Measurements from ENCODE around the gene LRRN1. TPM values are rescaled to one million over a fixed set of nuclear protein-coding genes. Genes with fewer than 3 reads are reported as not detected.
"Not testable (repeated sequence)": the region's sequence is repeated elsewhere in the genome, so short reads cannot be mapped to it uniquely, and the experiment has no call there.

Gene LRRN1
- total RNA-seq, 2 experiments from 2014 or later = 0.21 to 0.26 TPM

DNA sequence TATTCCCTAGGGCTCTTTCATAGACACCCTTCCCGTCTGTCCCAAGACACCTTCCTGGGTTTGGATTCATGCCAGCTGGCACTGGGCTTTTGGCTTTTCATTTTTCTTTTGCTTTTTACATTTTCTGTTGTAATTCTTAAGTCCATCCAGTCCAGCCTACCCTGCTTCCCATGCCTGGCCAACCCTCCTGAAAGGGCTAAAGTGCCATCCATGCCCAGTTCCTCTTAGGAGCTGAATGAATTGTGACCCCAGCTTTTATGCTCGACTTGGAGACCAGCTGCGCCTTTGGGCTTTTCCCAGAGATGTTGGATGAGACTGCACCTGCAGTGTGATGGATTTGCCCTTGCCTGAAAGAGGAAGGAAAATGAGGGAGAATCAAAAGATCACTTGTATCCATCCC is 25.8 kb downstream of the LRRN1 start:
- no peaks in the 10 kb centered on the region for H3K36me3 Mint-ChIP-seq
- no peaks in the 10 kb centered on the region for H3K27me3 Mint-ChIP-seq
- CTCF ChIA-PET = interaction anchor here (1.6 kb wide), 1 partner anchor 173 kb away, joined by 3 read pairs; no protein-coding TSS in a partner anchor
- ATAC-seq (no peak), DNase-seq (no peak)
- H3K27ac Mint-ChIP-seq = no peak overlapping the region
- no peaks in the 10 kb centered on the region for H3K9me3 Mint-ChIP-seq (ENCODE audit: low read depth)
- H3K4me1 Mint-ChIP-seq = no peaks in the 10 kb centered on the region
- H3K4me3 Mint-ChIP-seq = no peak overlapping the region

DNA sequence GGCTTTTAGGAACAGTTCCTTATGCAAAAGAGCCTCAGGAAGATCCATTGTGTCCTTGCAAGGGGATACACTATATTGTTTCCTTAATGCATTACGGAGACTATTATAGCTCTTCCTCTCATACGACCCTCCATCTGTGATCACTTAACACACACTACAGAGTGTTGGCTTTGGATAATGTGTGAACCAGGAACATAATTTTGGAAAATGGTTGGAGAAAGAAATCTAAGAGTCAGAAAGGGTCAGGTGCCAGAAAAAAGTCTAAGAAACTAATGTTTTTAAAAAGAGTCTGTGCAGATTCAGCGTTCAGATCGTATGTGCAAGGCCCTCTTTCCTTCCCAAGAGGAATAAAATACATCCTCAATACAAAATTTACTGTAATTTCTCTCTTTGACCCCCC is 27.3 kb downstream of the LRRN1 start:
- H3K27ac Mint-ChIP-seq = no peak overlapping the region
- DNase-seq (no peak), ATAC-seq (no peak)
- CTCF ChIA-PET = no interaction called here
- no peaks in the 10 kb centered on the region for H3K36me3 Mint-ChIP-seq
- H3K27me3 Mint-ChIP-seq = no peaks in the 10 kb centered on the region
- no peaks in the 10 kb centered on the region for H3K4me1 Mint-ChIP-seq
- H3K9me3 Mint-ChIP-seq (ENCODE audit: low read depth) = peaks cover 2% of the 10 kb centered on the region
- H3K4me3 Mint-ChIP-seq = no peak overlapping the region

DNA sequence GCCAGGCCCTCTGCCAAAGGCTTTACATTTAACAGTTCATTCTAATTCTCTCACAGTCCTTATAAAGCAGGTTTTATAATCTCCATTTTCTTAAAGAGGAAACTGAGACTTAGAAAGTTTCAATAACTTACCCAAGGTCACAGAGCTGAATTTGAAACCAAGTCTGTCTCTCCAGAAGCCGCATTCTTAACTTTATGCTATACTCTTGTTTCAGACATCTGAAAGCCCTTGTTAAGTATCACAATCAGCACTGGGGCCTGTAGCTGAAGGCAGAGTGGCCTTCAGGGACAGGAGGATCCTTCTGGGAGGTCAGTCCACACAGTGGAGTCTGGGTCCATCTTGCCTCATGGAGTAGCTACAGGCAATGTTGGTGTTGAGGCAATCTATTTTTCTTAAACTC is 27.9 kb downstream of the LRRN1 start:
- no peaks in the 10 kb centered on the region for H3K4me1 Mint-ChIP-seq
- H3K36me3 Mint-ChIP-seq = no peaks in the 10 kb centered on the region
- no peaks in the 10 kb centered on the region for H3K27me3 Mint-ChIP-seq
- CTCF ChIA-PET = interaction anchor here (0.9 kb wide), 1 partner anchor 445 kb away, joined by 3 read pairs; no protein-coding TSS in a partner anchor
- DNase-seq (no peak), ATAC-seq (no peak)
- no peak overlapping the region for H3K4me3 Mint-ChIP-seq
- no peak overlapping the region for H3K27ac Mint-ChIP-seq
- peaks cover 2% of the 10 kb centered on the region for H3K9me3 Mint-ChIP-seq (ENCODE audit: low read depth)

- CTCF ChIA-PET; H3K4me3 Mint-ChIP-seq; DNase-seq; H3K27ac Mint-ChIP-seq; H3K27me3 Mint-ChIP-seq; ATAC-seq; H3K36me3 Mint-ChIP-seq; H3K4me1 Mint-ChIP-seq; H3K9me3 Mint-ChIP-seq (ENCODE audit: low read depth): not testable (repeated sequence)
Observed at GRCh38 chr3:3828417-3828816, 29.2 kb downstream of the LRRN1 start.

DNA sequence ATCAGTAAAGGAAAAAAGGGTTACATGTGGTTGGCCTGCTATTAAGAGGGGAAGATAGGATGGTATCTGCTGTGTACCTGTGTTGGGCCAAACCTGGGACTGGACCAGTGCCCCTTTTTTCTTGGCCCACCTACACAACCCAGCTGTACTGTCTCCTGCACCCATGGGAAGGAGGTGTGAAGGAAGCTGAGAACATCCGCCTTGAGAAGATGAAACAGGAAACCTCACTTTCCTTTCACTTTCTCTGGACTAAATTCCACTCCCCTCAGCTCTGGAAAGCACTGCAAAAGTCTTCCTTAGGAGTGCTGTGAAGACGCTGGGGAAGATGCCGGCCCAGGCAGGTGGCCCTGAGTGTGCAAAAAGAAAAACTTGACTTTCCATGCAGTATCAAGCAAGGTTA is 37.6 kb downstream of the LRRN1 start:
- H3K27me3 Mint-ChIP-seq = no peaks in the 10 kb centered on the region
- H3K4me1 Mint-ChIP-seq = peaks cover 4% of the 10 kb centered on the region
- DNase-seq = no peak
- no peak for ATAC-seq
- CTCF ChIA-PET = interaction anchor here (0.7 kb wide), 1 partner anchor 27 kb away, joined by 3 read pairs; no protein-coding TSS in a partner anchor
- H3K27ac Mint-ChIP-seq = no peak overlapping the region
- no peaks in the 10 kb centered on the region for H3K36me3 Mint-ChIP-seq
- peaks cover 4% of the 10 kb centered on the region for H3K9me3 Mint-ChIP-seq (ENCODE audit: low read depth)
- no peak overlapping the region for H3K4me3 Mint-ChIP-seq

GRCh38 chr3:3842356-3842755 is 43.1 kb downstream of the LRRN1 start:
- CTCF ChIA-PET = no interaction called here
- DNase-seq = no peak
- no peaks in the 10 kb centered on the region for H3K36me3 Mint-ChIP-seq
- H3K27me3 Mint-ChIP-seq = no peaks in the 10 kb centered on the region
- H3K4me3 Mint-ChIP-seq = no peak overlapping the region
- no peak overlapping the region for H3K27ac Mint-ChIP-seq
- H3K4me1 Mint-ChIP-seq = no peaks in the 10 kb centered on the region
- H3K9me3 Mint-ChIP-seq (ENCODE audit: low read depth) = no peaks in the 10 kb centered on the region
- ATAC-seq = no peak

DNA sequence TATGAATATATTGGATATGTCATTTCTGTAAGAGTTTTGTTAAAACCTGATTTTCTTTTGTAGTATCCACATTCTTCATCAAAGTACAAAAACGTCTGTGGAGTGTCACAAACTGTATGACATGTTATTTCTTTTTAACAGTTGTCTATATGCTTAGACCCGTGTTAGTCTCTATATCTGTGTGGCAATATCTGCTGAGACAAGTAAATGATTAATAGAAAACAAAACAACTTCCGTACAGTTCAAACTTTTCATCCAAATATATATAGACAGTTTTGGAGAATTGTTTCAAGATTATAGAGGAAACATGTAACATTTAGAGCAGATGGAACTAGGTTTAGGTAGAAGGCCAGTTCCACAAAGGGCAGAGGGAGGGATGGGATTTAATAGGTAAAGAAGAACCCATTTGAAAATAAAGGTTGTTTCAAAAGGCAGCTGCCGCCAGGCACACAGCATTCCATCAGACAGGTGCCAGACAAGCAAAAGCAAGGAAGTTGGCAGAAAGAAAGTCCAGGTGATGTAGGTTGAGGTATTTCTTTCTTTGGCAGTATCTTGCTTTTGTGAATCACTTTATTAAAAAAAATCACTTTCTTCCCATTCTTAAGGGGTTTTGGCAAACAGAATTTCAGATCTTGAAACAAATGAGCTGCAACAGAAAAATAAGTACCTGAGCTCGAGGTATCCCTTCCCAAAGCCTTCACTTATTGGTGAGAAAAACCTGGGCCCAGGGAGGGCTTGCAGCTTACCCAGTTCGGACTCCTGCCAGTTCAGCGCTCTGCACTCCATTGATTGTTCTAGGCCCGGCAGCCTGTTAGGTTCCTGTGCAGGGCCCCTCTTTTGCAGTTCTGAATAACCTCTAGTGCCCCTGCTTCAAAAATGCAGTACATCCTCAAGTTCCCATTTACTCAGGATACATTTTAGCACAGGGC is 49.0 kb downstream of the LRRN1 start:
- H3K4me1 Mint-ChIP-seq = no peaks in the 10 kb centered on the region
- no peak overlapping the region for H3K4me3 Mint-ChIP-seq
- CTCF ChIA-PET = no interaction called here
- no peaks in the 10 kb centered on the region for H3K27me3 Mint-ChIP-seq
- no peaks in the 10 kb centered on the region for H3K36me3 Mint-ChIP-seq
- DNase-seq (no peak), ATAC-seq (no peak)
- no peaks in the 10 kb centered on the region for H3K9me3 Mint-ChIP-seq (ENCODE audit: low read depth)
- no peak overlapping the region for H3K27ac Mint-ChIP-seq

- CTCF ChIA-PET = no interaction called here
- Mint-ChIP-seq H3K27ac (no peak overlapping the region), H3K4me3 (no peak overlapping the region), H3K27me3 (no peaks in the 10 kb centered on the region), H3K9me3 (ENCODE audit: low read depth) (no peaks in the 10 kb centered on the region), H3K4me1 (no peaks in the 10 kb centered on the region), H3K36me3 (no peaks in the 10 kb centered on the region)
- DNase-seq (no peak), ATAC-seq (no peak)
Observed at GRCh38 chr3:3848923-3849275, 49.7 kb downstream of the LRRN1 start.

DNA sequence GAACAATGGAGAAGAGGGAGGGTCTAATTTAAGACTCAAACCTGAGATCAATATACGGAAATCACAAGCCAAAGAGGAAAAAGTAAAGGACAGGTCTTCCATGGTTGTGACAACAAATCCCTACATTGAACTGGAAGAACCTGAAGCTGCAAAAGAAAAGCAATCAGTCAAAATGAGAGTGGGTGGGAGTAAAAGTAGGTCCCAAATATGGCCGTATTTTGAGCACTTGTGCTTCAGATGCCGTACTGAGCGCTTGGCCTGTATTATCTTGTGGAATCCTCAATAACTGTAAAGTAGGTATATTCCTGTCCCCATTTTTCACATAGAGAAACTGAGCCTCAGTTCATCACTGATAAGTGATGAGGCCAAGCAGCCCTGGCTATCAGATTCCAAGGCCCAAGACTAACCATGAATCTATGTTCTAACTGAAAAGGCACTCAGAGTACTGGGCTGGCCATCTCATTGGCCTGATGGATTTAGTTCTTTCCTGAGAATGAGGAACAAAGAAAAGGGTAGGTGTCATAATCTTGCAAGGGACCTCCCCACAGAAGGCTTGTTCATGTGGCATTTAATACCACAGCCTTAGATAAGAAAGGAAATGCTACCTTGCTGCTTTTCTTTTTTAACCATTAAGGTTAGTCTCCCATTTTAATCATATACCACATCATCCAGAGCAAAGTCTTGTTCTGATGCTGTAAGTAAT is 52.5 kb downstream of the LRRN1 start:
- DNase-seq = no peak
- H3K27ac Mint-ChIP-seq = no peak overlapping the region
- no peaks in the 10 kb centered on the region for H3K36me3 Mint-ChIP-seq
- H3K9me3 Mint-ChIP-seq (ENCODE audit: low read depth) = no peaks in the 10 kb centered on the region
- H3K4me1 Mint-ChIP-seq = no peaks in the 10 kb centered on the region
- CTCF ChIA-PET = no interaction called here
- no peak overlapping the region for H3K4me3 Mint-ChIP-seq
- no peaks in the 10 kb centered on the region for H3K27me3 Mint-ChIP-seq
- no peak for ATAC-seq

GRCh38 chr3:3853544-3853943 is 54.3 kb downstream of the LRRN1 start:
- no peaks in the 10 kb centered on the region for H3K27me3 Mint-ChIP-seq
- CTCF ChIA-PET = no interaction called here
- no peak for ATAC-seq
- DNase-seq = no peak
- H3K27ac Mint-ChIP-seq = no peak overlapping the region
- H3K36me3 Mint-ChIP-seq = no peaks in the 10 kb centered on the region
- no peaks in the 10 kb centered on the region for H3K9me3 Mint-ChIP-seq (ENCODE audit: low read depth)
- H3K4me1 Mint-ChIP-seq = no peaks in the 10 kb centered on the region
- no peak overlapping the region for H3K4me3 Mint-ChIP-seq

DNA sequence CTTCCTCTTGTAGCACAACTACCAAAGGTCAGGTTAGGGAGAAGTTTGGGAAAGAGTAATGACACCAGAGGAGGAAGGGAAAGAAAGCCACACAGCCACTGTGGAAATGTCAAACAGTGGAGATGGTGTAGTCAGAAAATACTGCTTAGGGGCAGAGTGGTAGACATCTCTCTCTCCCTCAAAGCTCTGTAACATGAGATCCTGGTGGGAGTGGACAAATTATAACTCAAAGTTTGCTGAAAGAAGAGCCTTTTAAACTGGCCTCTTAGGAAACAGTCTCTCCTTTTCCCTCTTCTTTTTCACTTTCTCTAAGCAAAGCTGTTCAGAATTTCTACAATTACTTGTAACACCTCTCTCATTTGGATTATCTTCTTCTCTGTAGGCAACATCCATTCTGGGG is 55.8 kb downstream of the LRRN1 start:
- Mint-ChIP-seq H3K9me3 (ENCODE audit: low read depth) (no peaks in the 10 kb centered on the region), H3K27ac (no peak overlapping the region), H3K27me3 (no peaks in the 10 kb centered on the region), H3K4me1 (no peaks in the 10 kb centered on the region), H3K36me3 (no peaks in the 10 kb centered on the region), H3K4me3 (no peak overlapping the region)
- ATAC-seq = no peak
- CTCF ChIA-PET = no interaction called here
- no peak for DNase-seq

DNA sequence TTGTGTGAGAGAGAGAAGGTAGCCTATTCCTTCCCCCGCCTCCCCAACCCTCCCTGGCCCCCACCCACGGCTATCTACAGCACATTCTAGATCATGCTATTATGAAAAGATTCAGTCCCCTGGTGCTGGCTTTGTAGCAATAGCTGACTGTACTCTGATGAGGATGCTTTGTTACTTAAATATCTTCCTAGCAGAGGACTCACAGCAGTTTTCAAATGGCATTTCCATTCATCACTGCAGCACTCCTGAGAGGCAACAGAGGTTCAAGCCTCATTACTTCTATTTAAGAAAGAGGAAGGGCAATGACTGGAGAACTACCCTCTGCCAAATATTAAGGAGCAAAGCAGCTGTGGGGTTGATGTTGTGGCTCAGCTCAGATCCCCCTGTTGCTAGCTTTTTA is 61.0 kb downstream of the LRRN1 start:
- Mint-ChIP-seq H3K36me3 (no peaks in the 10 kb centered on the region), H3K4me3 (no peak overlapping the region), H3K4me1 (no peaks in the 10 kb centered on the region), H3K9me3 (ENCODE audit: low read depth) (peaks cover 4% of the 10 kb centered on the region), H3K27me3 (no peaks in the 10 kb centered on the region), H3K27ac (no peak overlapping the region)
- no peak for DNase-seq
- CTCF ChIA-PET = no interaction called here
- ATAC-seq = no peak

- H3K36me3 Mint-ChIP-seq = no peaks in the 10 kb centered on the region
- no peaks in the 10 kb centered on the region for H3K27me3 Mint-ChIP-seq
- no peak overlapping the region for H3K4me3 Mint-ChIP-seq
- CTCF ChIA-PET = no interaction called here
- DNase-seq = no peak
- no peak for ATAC-seq
- peaks cover 6% of the 10 kb centered on the region for H3K9me3 Mint-ChIP-seq (ENCODE audit: low read depth)
- H3K4me1 Mint-ChIP-seq = no peaks in the 10 kb centered on the region
- H3K27ac Mint-ChIP-seq = no peak overlapping the region
Observed at GRCh38 chr3:3862534-3862933, 63.3 kb downstream of the LRRN1 start.

DNA sequence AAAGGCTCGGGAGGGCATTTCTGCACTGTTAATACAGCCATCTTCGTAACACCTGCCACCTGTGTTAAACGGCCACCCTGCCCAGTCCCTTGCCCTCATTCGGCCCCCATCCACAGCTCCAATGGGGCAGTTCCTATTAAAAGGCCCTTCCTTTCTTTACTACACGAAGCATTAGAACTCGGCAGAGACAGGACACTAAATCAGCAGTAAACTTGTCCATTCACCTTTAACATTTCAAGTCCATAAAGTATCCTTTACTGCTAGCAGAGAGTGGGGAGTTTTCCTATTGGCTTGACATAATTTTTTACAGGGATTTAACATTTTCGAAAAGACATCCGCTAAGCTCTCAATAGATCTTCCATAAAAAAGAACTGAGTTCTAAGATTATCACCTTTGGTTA is 76.3 kb downstream of the LRRN1 start:
- no peak for DNase-seq
- no peak for ATAC-seq
- no peaks in the 10 kb centered on the region for H3K27me3 Mint-ChIP-seq
- H3K4me3 Mint-ChIP-seq = no peak overlapping the region
- H3K27ac Mint-ChIP-seq = no peak overlapping the region
- H3K4me1 Mint-ChIP-seq = no peaks in the 10 kb centered on the region
- H3K9me3 Mint-ChIP-seq (ENCODE audit: low read depth) = no peaks in the 10 kb centered on the region
- CTCF ChIA-PET = no interaction called here
- H3K36me3 Mint-ChIP-seq = no peaks in the 10 kb centered on the region

Measured in activated CD8-positive, alpha-beta memory T cell treated with anti-CD3 and anti-CD28 coated beads, Interleukin-2, amount 10 ng/mL, durations not matched to agents 7 days and 5 days (primary cell).